Gastrocnemius medialis (tissue), 4 donors: ENCODE measurements around the gene WDFY2.

Experiments
- CTCF ChIP-seq, 5 experiments: fragments of 450-650 bp in 3 of 5; fragments of 200-600 bp in 2 of 5; sonication (generic) in 2 of 5; IDR thresholded peaks in 4 of 5; conservative IDR thresholded peaks in 1 of 5; 1 replicate in 4 of 5; 2 replicates in 1 of 5; pipeline ENCODE4 v1.5.1; 2016 to 2019; ENCODE audit warnings: antibody characterized with exemption in 5 of 5, mild to moderate bottlenecking in 3 of 5, moderate library complexity in 3 of 5
- POLR2A ChIP-seq, 2 donors: fragments of 450-650 bp; IDR thresholded peaks; one replicate each; pipeline ENCODE4 v1.6.1; 2017; ENCODE audit warnings: antibody characterized with exemption in 2 of 2, mild to moderate bottlenecking in 2 of 2, moderate library complexity in 2 of 2

DNA sequence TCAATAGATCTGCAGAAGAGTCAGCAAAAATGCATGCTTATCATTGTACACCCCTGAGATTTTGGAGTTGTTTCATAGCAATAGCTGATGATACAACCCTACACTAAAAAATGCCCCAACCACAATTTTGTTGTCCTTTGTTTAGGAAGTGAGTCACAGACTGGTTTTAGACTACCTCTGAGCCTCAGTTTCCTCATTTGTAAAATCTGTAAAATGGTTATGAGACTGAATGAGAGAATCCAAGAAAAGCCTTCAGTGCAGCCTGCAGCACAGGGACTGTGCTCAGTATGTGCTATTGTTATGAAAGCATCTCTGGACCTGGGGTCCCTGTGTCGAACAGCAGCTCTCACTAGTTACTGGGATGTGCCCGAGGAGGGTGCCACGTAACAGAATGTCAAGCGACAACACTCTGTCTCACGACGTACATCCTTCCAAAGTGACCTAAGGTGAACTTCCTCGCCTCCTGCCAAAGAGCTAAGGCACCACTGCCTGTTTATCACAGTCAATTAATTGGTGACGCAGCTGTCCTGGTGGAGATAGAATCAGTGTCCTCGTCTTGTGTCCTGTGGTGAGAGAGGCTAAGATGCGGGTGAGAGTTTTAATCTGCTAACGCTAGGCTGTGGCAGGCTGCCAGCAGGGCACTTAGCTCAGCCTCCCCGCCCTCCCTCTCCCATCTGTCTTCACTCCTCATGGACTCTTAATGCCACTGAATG is 201.6 kb downstream of the WDFY2 start:
- TF ChIP-seq CTCF (IDR thresholded peaks at IDR 0.05 in 4 of 5, conservative IDR thresholded peaks at IDR 0.05 in 1 of 5) (no peak), POLR2A (IDR thresholded peaks at IDR 0.05) (no peak)
